Osteoblast (primary cell): Measurements from ENCODE around the gene LRRC25. TPM values are rescaled to one million over a fixed set of nuclear protein-coding genes. Genes with fewer than 3 reads are reported as not detected.
A peak's percentile ranks its signal among the peaks of the same experiment; 100 is the strongest.

Experiments used
- DNase-seq: peaks from one replicate; pipeline ENCODE4 v3.0.0; 2011; ENCODE audit warnings: low spot score, mixed read lengths; ENCODE audit not compliant: insufficient read length; ENCODE audit errors: missing footprints
- H2AFZ ChIP-seq: 2 replicates; pipeline ENCODE4 v1.6.0; 2011; ENCODE audit warnings: mild to moderate bottlenecking, low read length
- H3K27ac ChIP-seq: 2 replicates; pipeline ENCODE4 v1.5.1; 2011; ENCODE audit warnings: mild to moderate bottlenecking, low read depth, low read length, moderate library complexity
- H3K27me3 ChIP-seq: 2 replicates; pipeline ENCODE4 v1.6.0; 2012; ENCODE audit warnings: mild to moderate bottlenecking, control low read depth, inconsistent platforms, low read length, moderate library complexity; ENCODE audit not compliant: insufficient read depth
- H3K36me3 ChIP-seq: 2 replicates; pipeline ENCODE4 v1.5.1; 2011; ENCODE audit warnings: mild to moderate bottlenecking, low read length, control low read depth, moderate library complexity; ENCODE audit not compliant: insufficient read depth
- H3K4me1 ChIP-seq: 2 replicates; pipeline ENCODE4 v1.5.1; 2011; ENCODE audit warnings: mild to moderate bottlenecking, low read length, control low read depth, moderate library complexity; ENCODE audit not compliant: insufficient read depth
- H3K4me2 ChIP-seq: 2 replicates; pipeline ENCODE4 v1.6.0; 2011; ENCODE audit warnings: mild to moderate bottlenecking, low read length; ENCODE audit not compliant: insufficient read depth
- H3K4me3 ChIP-seq: fragments of 200-600 bp; sonication (generic); 3 replicates; pipeline ENCODE4 v1.5.1; 2012; ENCODE audit warnings: mild to moderate bottlenecking, low read length, inconsistent platforms; ENCODE audit not compliant: insufficient read depth
- H3K79me2 ChIP-seq: 2 replicates; pipeline ENCODE4 v1.6.0; 2012; ENCODE audit warnings: mild to moderate bottlenecking, low read length, control low read depth, inconsistent platforms; ENCODE audit not compliant: insufficient read depth
- H3K9me3 ChIP-seq: 2 replicates; pipeline ENCODE4 v1.5.1; 2011; ENCODE audit warnings: low read depth, low read length, control low read depth
- H4K20me1 ChIP-seq: 2 replicates; pipeline ENCODE4 v1.6.0; 2012; ENCODE audit warnings: mild to moderate bottlenecking, low read length, control low read depth; ENCODE audit not compliant: insufficient read depth
- total RNA-seq: library from RNA; depleted of rRNA; stranded (reverse); fragments of >200 nt; gene quantifications from 2 replicates; pipeline ENCODE4 v1.2.3, GENCODE V29; 2012
- TF ChIP-seq, protein P1 (sequence below): IDR thresholded peaks from 2 replicates; pipeline ENCODE4 v1.5.1; 2011; ENCODE audit warnings: mild to moderate bottlenecking, low read depth, low read length, moderate library complexity; ENCODE audit errors: extremely low read depth

The LRRC25 gene
- total RNA-seq, 1 donor, result 1.1 TPM

DNA sequence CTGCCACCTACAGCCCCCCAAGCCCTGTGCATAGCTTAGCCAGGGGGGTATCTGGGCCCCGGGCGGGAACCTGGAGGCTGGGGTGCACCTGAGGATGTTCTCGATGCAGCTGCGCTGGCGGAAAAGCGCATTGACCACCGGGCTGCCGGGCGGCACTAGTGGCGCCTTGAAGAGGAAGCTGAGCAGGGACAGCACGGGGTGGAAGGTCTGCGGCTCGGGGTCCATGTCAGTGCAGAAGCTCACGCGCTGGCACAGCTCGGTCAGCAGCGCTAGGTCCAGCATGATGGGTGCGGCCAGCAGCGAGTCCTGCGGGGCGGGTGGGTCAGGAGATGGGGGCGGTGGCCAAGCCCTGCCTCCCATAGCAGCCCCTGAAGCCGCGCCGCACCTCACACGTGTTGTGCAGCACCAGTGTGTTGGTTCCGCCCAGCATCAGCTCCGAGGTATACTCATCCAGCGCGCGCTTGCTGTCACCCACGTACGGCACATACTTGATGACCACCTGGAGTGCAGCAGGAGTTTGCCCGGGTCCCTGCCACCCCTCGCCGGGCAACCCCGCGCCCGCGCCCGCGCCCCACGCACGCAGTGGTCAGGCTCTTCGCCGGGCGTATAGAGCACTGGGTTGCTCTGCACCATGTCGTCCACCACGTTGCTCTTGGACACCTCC lies 37.9 kb upstream of the LRRC25 start:
- H3K36me3 ChIP-seq, result peaks cover 14% of the 10 kb centered on the region
- H3K9me3 ChIP-seq, result no peaks in the 10 kb centered on the region
- no peak overlapping the region for H3K27ac ChIP-seq
- H3K79me2 ChIP-seq, result no peaks in the 10 kb centered on the region
- no peaks in the 10 kb centered on the region for H3K27me3 ChIP-seq
- H4K20me1 ChIP-seq, result peaks cover 19% of the 10 kb centered on the region
- no peak overlapping the region for H3K4me3 ChIP-seq
- no peak overlapping the region for H2AFZ ChIP-seq
- TF ChIP-seq, protein P1, sequence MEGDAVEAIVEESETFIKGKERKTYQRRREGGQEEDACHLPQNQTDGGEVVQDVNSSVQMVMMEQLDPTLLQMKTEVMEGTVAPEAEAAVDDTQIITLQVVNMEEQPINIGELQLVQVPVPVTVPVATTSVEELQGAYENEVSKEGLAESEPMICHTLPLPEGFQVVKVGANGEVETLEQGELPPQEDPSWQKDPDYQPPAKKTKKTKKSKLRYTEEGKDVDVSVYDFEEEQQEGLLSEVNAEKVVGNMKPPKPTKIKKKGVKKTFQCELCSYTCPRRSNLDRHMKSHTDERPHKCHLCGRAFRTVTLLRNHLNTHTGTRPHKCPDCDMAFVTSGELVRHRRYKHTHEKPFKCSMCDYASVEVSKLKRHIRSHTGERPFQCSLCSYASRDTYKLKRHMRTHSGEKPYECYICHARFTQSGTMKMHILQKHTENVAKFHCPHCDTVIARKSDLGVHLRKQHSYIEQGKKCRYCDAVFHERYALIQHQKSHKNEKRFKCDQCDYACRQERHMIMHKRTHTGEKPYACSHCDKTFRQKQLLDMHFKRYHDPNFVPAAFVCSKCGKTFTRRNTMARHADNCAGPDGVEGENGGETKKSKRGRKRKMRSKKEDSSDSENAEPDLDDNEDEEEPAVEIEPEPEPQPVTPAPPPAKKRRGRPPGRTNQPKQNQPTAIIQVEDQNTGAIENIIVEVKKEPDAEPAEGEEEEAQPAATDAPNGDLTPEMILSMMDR, result no peak
- DNase-seq, result peak; percentile 91
- H3K4me1 ChIP-seq, result peaks cover 22% of the 10 kb centered on the region
- no peak overlapping the region for H3K4me2 ChIP-seq

DNA sequence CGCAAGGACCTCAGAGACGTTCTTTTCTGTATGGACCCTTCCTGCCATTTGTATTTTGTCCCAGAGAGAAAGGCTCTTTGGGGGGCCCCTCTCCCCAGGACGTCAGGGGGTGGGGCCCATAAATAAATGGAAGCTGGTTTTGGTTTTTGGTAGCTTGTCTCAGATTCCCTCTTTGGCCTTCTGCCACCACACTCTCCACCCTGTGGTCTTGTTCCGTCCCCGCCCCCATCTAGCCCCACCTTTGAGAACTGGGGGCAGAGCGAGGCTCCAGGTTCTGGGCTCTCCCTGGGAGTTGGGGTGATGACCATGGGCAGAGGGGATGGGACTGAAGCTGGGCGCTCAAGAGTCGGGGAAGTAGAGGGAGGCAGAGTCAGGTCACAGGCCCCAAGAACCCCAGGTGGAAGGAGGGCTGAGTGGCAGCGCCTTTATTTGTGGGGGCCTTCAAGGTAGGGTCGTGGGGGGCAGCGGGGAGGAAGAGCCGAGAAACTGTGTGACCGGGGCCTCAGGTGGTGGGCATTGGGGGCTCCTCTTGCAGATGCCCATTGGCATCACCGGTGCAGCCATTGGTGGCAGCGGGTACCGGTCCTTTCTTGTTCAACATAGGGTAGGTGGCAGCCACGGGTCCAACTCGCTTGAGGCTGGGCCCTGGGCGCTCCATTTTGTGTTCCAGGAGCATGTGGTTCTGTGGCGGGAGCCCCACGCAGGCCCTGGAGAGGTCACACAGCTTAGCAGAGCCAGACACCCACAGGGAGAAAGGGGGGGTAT lies 37.2 kb upstream of the LRRC25 start:
- TF ChIP-seq, protein P1, result no peak

DNA sequence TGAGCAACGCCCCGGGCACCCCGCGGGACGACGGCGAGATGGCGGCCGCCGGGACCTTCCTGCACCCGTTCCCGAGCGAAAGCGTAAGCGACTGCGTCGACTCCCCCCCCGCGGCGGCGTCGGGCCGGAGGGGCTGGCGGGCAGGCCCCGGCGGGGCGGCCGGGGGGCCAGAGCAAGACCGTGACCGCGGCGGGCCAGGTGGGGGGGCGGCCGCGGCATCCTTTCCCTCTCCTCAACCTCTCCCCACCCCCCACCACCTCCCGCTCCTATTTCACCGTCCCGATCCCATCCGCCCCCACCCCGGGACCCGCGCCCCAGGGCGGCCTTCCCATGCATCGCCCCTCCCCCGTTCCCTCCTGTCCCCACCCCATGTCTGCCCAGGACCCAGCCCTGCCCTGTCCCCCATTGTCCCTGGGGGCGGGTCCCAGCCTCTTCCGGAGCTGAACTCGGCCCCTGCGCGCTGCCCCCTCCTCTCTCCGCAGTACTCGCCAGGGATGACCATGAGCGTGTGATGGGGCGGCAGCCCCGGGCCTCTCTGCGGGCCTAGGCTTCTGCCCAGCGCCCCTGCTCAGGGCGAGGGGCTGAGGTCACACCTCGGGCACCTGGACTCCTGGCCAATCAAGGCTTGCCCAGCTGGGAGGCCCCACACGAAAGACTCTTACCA lies 36.4 kb upstream of the LRRC25 start:
- no peak overlapping the region for H2AFZ ChIP-seq
- peak; percentile 81 for DNase-seq
- no peak overlapping the region for H3K27ac ChIP-seq
- H3K4me2 ChIP-seq, result no peak overlapping the region
- H3K4me1 ChIP-seq, result peaks cover 22% of the 10 kb centered on the region
- no peaks in the 10 kb centered on the region for H3K27me3 ChIP-seq
- H4K20me1 ChIP-seq, result peaks cover 11% of the 10 kb centered on the region
- peaks cover 8% of the 10 kb centered on the region for H3K79me2 ChIP-seq
- TF ChIP-seq, protein P1, result no peak
- no peaks in the 10 kb centered on the region for H3K9me3 ChIP-seq
- H3K36me3 ChIP-seq, result peaks cover 14% of the 10 kb centered on the region
- no peak overlapping the region for H3K4me3 ChIP-seq

More for the DNA sequence above, 37.2 kb upstream of the LRRC25 start:
- Histone ChIP-seq H2AFZ (no peak overlapping the region), H3K27me3 (no peaks in the 10 kb centered on the region), H3K9me3 (no peaks in the 10 kb centered on the region), H3K36me3 (peaks cover 14% of the 10 kb centered on the region), H3K27ac (no peak overlapping the region), H3K79me2 (peaks cover 4% of the 10 kb centered on the region), H3K4me2 (no peak overlapping the region), H3K4me3 (no peak overlapping the region), H4K20me1 (peaks cover 18% of the 10 kb centered on the region), H3K4me1 (peaks cover 23% of the 10 kb centered on the region)
- DNase-seq, result peak; percentile 88
